Measurements from ENCODE around the gene PKP2. TPM values are rescaled to one million over a fixed set of nuclear protein-coding genes. Genes with fewer than 3 reads are reported as not detected.

Gene PKP2
- total and polyA plus RNA-seq, 11 donors: 111 to 576 (median 368) TPM

DNA sequence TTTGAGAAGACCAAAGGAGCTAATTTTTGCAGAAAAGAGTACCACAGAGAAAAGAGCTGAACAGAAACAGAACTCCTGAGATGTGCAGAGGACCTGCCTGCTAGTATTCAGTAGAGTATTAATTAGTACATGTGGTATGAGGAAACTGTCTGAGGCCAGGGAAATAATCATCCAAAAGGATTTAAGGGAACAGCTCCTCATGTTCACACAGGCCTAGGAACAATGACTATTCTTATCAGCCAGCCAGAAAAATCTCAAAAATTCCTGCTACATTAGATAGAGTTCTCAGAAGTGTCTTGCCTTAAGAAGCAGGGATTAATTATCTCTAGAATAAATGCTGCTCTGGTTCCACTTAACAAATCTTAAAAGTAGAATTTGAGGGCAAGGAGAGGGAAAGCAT is 36.4 kb downstream of the PKP2 start:
- TF ChIP-seq, protein P1, sequence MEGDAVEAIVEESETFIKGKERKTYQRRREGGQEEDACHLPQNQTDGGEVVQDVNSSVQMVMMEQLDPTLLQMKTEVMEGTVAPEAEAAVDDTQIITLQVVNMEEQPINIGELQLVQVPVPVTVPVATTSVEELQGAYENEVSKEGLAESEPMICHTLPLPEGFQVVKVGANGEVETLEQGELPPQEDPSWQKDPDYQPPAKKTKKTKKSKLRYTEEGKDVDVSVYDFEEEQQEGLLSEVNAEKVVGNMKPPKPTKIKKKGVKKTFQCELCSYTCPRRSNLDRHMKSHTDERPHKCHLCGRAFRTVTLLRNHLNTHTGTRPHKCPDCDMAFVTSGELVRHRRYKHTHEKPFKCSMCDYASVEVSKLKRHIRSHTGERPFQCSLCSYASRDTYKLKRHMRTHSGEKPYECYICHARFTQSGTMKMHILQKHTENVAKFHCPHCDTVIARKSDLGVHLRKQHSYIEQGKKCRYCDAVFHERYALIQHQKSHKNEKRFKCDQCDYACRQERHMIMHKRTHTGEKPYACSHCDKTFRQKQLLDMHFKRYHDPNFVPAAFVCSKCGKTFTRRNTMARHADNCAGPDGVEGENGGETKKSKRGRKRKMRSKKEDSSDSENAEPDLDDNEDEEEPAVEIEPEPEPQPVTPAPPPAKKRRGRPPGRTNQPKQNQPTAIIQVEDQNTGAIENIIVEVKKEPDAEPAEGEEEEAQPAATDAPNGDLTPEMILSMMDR (IDR thresholded peaks at IDR 0.05): no peak
- no peak for TF ChIP-seq POLR2A (IDR thresholded peaks at IDR 0.05)
- ATAC-seq (no peak), DNase-seq (no peak)
- Histone ChIP-seq H3K27me3 (no peaks in the 10 kb centered on the region), H3K4me1 (peaks cover 0 to 52% (median 1%) of the 10 kb centered on the region in 12 donors), H3K27ac (peak overlapping the region in 6 of 12 donors; percentile 19 to 47 (median 26)), H3K9me3 (no peaks in the 10 kb centered on the region), H3K36me3 (peaks cover 0 to 14% (median 0%) of the 10 kb centered on the region in 9 donors), H3K4me3 (no peak overlapping the region)
- intact Hi-C loops (cut with DNase I): no loop called here

DNA sequence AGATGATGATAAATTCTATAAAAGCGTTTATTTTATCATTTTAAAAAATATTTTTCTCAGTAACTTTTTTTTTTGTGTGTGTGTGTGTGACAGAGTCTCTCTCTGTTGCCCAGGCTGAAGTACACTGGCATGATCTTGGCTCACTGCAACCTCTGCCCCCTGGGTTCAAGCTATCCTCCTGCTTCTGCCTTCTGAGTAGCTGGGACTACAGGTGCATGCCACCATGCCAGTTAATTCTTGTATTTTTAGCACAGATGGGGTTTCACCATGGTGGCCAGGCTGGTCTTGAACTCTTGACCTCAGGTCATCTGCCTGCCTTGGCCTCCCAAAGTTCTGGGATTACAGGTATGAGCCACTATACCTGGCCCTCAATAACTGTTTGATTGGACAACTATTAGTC is 37.2 kb downstream of the PKP2 start:
- Histone ChIP-seq H3K36me3 (peaks cover 0 to 8% (median 0%) of the 10 kb centered on the region in 9 donors), H3K4me1 (peaks cover 0 to 60% (median 6%) of the 10 kb centered on the region in 12 donors), H3K27ac (peak overlapping the region in 4 of 12 donors; percentile 15 to 47 (median 26)), H3K27me3 (no peaks in the 10 kb centered on the region), H3K9me3 (no peaks in the 10 kb centered on the region), H3K4me3 (no peak overlapping the region)
- no peak for ATAC-seq
- WGBS, 4 donors: 67 to 84% (median 77%) methylated on average over 1 of the region's 1 CpG
- intact Hi-C loops (cut with DNase I): no loop called here
- DNase-seq: no peak
- TF ChIP-seq, protein P1 (IDR thresholded peaks at IDR 0.05): no peak
- no peak for TF ChIP-seq POLR2A (IDR thresholded peaks at IDR 0.05)

DNA sequence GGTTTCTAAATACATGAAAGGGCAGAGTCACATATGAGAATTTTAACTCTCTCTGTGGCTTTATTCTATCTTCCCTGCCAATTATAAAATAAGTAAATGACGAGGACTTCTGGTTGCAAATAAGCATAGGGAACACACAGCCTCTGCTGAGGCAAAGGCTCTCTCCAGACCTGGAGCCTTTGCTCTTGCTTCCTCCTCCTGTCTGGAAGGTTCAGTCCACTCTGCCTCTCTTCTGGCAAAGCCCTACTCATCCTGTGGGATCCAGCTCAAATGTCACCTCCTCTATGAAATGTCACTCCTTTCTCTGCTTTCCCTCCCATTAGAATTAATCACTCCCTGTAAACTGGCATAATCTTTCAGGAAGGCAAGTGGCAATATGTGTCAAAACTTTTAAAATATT is 41.9 kb downstream of the PKP2 start:
- H3K9me3 ChIP-seq: no peaks in the 10 kb centered on the region
- WGBS, 4 donors: 22 to 36% (median 26%) methylated on average over 1 of the region's 1 CpG
- no peak overlapping the region for H3K4me3 ChIP-seq
- peak in 3 of 4 donors; percentile 13 to 61 (median 53) for ATAC-seq
- peaks cover 0 to 13% (median 6%) of the 10 kb centered on the region in 9 donors for H3K36me3 ChIP-seq
- peaks cover 0 to 48% (median 7%) of the 10 kb centered on the region in 12 donors for H3K4me1 ChIP-seq
- no peak for TF ChIP-seq POLR2A (IDR thresholded peaks at IDR 0.05)
- TF ChIP-seq, protein P1 (IDR thresholded peaks at IDR 0.05): no peak
- no peaks in the 10 kb centered on the region for H3K27me3 ChIP-seq
- H3K27ac ChIP-seq: peak overlapping the region in 9 of 12 donors; percentile 29 to 80 (median 57)
- DNase-seq: no peak
- intact Hi-C loops (cut with DNase I): loop anchor here in 1 of 10 donors (5.0 kb wide), 1 partner anchor 33 kb away; no protein-coding TSS in a partner anchor

DNA sequence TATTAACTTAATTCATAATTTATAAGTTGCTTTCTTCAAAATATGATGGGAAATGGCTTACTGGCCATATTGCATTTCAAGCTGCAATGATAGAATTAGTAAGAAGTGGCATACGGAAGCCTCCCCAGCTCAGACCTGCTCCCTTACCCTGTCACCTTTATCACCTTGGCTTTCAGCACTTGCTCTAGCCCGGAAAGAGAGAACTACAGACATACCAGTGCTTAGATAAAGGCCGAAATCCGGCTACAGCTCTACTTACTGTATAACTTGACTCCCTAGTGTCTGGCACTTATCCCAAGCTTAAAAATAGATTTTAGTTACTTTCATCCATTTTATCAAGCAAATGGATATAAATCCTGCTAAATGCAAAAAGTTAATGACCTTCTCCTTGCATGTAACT is 42.5 kb downstream of the PKP2 start:
- no peaks in the 10 kb centered on the region for H3K9me3 ChIP-seq
- DNase-seq: peak in 1 of 5 donors; percentile 26
- WGBS, 4 donors: 13 to 25% (median 18%) methylated on average over 4 of the region's 4 CpGs
- peak overlapping the region in 10 of 12 donors; percentile 29 to 80 (median 56) for H3K27ac ChIP-seq
- peak; percentile 84 to 93 (median 88) for ATAC-seq
- no peaks in the 10 kb centered on the region for H3K27me3 ChIP-seq
- peaks cover 0 to 44% (median 7%) of the 10 kb centered on the region in 12 donors for H3K4me1 ChIP-seq
- H3K36me3 ChIP-seq: peaks cover 0 to 19% (median 11%) of the 10 kb centered on the region in 9 donors
- no peak for TF ChIP-seq POLR2A (IDR thresholded peaks at IDR 0.05)
- TF ChIP-seq, protein P1 (IDR thresholded peaks at IDR 0.05): no peak
- H3K4me3 ChIP-seq: no peak overlapping the region
- intact Hi-C loops (cut with DNase I): loop anchor here in 1 of 10 donors (5.0 kb wide), 1 partner anchor 33 kb away; no protein-coding TSS in a partner anchor
